Progenitor cell of endocrine pancreas (in vitro differentiated cells): Measurements from ENCODE around the gene SWSAP1. TPM values are rescaled to one million over a fixed set of nuclear protein-coding genes. Genes with fewer than 3 reads are reported as not detected.
"Not testable (repeated sequence)": the region's sequence is repeated elsewhere in the genome, so short reads cannot be mapped to it uniquely, and the experiment has no call there.

Experiments
- DNase-seq: peaks from one replicate; pipeline ENCODE4 v3.0.0; 2021; ENCODE audit warnings: low spot score; ENCODE audit not compliant: unreplicated experiment
- H3K27ac Mint-ChIP-seq: 2 replicates; pipeline ENCODE4 v1.8.0; 2021; ENCODE audit warnings: mild to moderate bottlenecking, moderate library complexity, mixed read lengths
- H3K27me3 Mint-ChIP-seq: 2 replicates; pipeline ENCODE4 v1.8.0; 2021; ENCODE audit warnings: mixed read lengths
- H3K36me3 Mint-ChIP-seq: 2 replicates; pipeline ENCODE4 v1.8.0; 2022; ENCODE audit warnings: mixed read lengths; ENCODE audit not compliant: insufficient read depth
- H3K4me1 Mint-ChIP-seq: 2 replicates; pipeline ENCODE4 v1.8.0; 2021; ENCODE audit warnings: low read depth, mixed read lengths
- H3K4me3 Mint-ChIP-seq: 2 replicates; pipeline ENCODE4 v1.8.0; 2021; ENCODE audit warnings: low read depth, mild to moderate bottlenecking, moderate library complexity, mixed read lengths
- H3K9me3 Mint-ChIP-seq: 2 replicates; pipeline ENCODE4 v1.8.0; 2021; ENCODE audit warnings: low read depth, mixed read lengths
- total RNA-seq: library from RNA; stranded (reverse); gene quantifications from 2 replicates; pipeline ENCODE4 v1.2.1, GENCODE V29; 2021
- TF ChIP-seq, protein P1 (sequence below): fragments of 200-600 bp; sonication (generic); IDR thresholded peaks from one replicate; pipeline ENCODE4 v1.5.0; 2021; ENCODE audit warnings: antibody characterized with exemption, mild to moderate bottlenecking; ENCODE audit not compliant: unreplicated experiment

Gene SWSAP1
- total RNA-seq, 1 donor from 2014 or later: 3.2 TPM

GRCh38 chr19:11339254-11340098, 35.0 kb upstream of the SWSAP1 start, which contains the start of gene RAB3D:
TSS of gene RAB3D (minus strand) at chr19:11339657. CDS start at chr19:11337399, 2,258 bp downstream.
- Mint-ChIP-seq H3K36me3 (peaks cover 11% of the 10 kb centered on the region), H3K27me3 (no peaks in the 10 kb centered on the region), H3K27ac (peak within 1 kb of the TSS; percentile 52), H3K9me3 (no peaks in the 10 kb centered on the region), H3K4me3 (peak within 1 kb of the TSS; percentile 81), H3K4me1 (peaks cover 11% of the 10 kb centered on the region)
- TF ChIP-seq, protein P1, sequence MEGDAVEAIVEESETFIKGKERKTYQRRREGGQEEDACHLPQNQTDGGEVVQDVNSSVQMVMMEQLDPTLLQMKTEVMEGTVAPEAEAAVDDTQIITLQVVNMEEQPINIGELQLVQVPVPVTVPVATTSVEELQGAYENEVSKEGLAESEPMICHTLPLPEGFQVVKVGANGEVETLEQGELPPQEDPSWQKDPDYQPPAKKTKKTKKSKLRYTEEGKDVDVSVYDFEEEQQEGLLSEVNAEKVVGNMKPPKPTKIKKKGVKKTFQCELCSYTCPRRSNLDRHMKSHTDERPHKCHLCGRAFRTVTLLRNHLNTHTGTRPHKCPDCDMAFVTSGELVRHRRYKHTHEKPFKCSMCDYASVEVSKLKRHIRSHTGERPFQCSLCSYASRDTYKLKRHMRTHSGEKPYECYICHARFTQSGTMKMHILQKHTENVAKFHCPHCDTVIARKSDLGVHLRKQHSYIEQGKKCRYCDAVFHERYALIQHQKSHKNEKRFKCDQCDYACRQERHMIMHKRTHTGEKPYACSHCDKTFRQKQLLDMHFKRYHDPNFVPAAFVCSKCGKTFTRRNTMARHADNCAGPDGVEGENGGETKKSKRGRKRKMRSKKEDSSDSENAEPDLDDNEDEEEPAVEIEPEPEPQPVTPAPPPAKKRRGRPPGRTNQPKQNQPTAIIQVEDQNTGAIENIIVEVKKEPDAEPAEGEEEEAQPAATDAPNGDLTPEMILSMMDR: peak; percentile 10
- DNase-seq: peak; percentile 85

DNA sequence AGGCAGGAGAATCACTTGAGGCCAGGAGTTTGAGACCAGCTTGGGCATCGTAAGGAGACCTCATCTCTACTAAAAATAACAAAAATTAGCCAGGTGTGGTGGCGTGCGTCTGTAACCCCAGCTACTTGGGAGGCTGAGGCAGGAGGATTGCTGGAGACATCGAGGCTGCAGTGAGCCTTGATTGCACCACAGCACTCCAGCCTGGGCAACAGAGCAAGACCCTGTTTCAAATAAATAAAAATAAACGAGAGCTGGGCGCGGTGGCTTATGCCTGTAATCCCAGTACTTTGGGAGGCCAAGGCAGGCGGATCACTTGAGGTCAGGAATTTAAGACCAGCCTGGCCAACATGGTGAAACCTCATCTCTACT, 34.4 kb upstream of the SWSAP1 start:
- not testable (repeated sequence) for H3K9me3 Mint-ChIP-seq, DNase-seq, H3K36me3 Mint-ChIP-seq, H3K27me3 Mint-ChIP-seq
- Mint-ChIP-seq H3K4me1 (peaks cover 11% of the 10 kb centered on the region), H3K4me3 (peak overlapping the region; percentile 81), H3K27ac (peak overlapping the region; percentile 52)

DNA sequence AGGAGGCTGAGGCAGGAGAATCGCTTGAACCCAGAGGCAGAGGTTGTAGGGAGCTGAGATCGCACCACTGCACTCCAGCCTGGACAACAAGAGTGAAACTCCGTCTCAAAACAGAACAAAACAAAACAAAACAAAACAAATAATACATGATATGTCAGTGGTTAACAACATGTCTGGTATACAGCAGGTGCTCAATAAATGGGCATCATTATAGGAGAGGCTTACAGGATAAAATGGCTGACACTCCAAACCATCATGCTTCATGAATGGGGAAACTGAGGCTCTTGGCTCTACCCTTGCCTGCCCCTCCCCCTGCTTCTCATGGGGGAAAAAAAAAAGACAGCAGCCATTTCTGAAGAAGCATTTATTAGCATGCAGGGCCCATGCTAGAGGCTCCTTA, 32.0 kb upstream of the SWSAP1 start:
- Mint-ChIP-seq H3K27me3 (no peaks in the 10 kb centered on the region), H3K4me1 (peaks cover 22% of the 10 kb centered on the region), H3K27ac (no peak overlapping the region), H3K9me3 (no peaks in the 10 kb centered on the region), H3K36me3 (no peaks in the 10 kb centered on the region), H3K4me3 (no peak overlapping the region)
- TF ChIP-seq, protein P1: no peak
- DNase-seq: no peak

GRCh38 chr19:11345122-11345803, 29.2 kb upstream of the SWSAP1 start:
- H3K36me3 Mint-ChIP-seq: no peaks in the 10 kb centered on the region
- H3K4me1 Mint-ChIP-seq: peaks cover 13% of the 10 kb centered on the region
- H3K9me3 Mint-ChIP-seq: peaks cover 3% of the 10 kb centered on the region
- no peak for DNase-seq
- H3K27ac Mint-ChIP-seq: peak overlapping the region; percentile 97
- no peaks in the 10 kb centered on the region for H3K27me3 Mint-ChIP-seq
- H3K4me3 Mint-ChIP-seq: peak overlapping the region; percentile 95
- TF ChIP-seq, protein P1: no peak

- peak within 1 kb of the TSS; percentile 95 for H3K4me3 Mint-ChIP-seq
- no peaks in the 10 kb centered on the region for H3K36me3 Mint-ChIP-seq
- H3K27ac Mint-ChIP-seq: peak within 1 kb of the TSS; percentile 97
- TF ChIP-seq, protein P1: no peak
- peaks cover 13% of the 10 kb centered on the region for H3K4me1 Mint-ChIP-seq
- peaks cover 3% of the 10 kb centered on the region for H3K9me3 Mint-ChIP-seq
- H3K27me3 Mint-ChIP-seq: no peaks in the 10 kb centered on the region
- DNase-seq: peak; percentile 94
These were observed 28.1 kb upstream of the SWSAP1 start, which contains the start of the genes CCDC159 and TMEM205 for GRCh38 chr19:11346104-11346940. TSS of gene CCDC159 (plus strand) at chr19:11346519. CDS start at chr19:11346607, 88 bp downstream. TSS of gene TMEM205 (minus strand) at chr19:11346268. CDS start at chr19:11345619, 649 bp downstream.
